ENCODE data around the gene NUTM1. TPM values are rescaled to one million over a fixed set of nuclear protein-coding genes. Genes with fewer than 3 reads are reported as not detected.

Gene NUTM1
- total RNA-seq, 3 donors from 2014 or later, result not detected

GRCh38 chr15:34364041-34364440 is 20.9 kb downstream of the NUTM1 start:
- intact Hi-C loops (cut with DNase I; ENCODE audit: low total_unique reads), result no loop called here
- H3K4me3 ChIP-seq, result no peak overlapping the region
- H3K27ac ChIP-seq, result no peak overlapping the region
- no peak for DNase-seq (ENCODE audit: low spot score in 2 of 2)
- no peaks in the 10 kb centered on the region for H3K36me3 ChIP-seq
- no peaks in the 10 kb centered on the region for H3K27me3 ChIP-seq
- no peak for TF ChIP-seq POLR2A (IDR thresholded peaks at IDR 0.05)
- TF ChIP-seq CTCF (IDR thresholded peaks at IDR 0.05), result no peak
- no peak for TF ChIP-seq POLR2AphosphoS5 (IDR thresholded peaks at IDR 0.05)
- H3K9me3 ChIP-seq, result no peaks in the 10 kb centered on the region
- H3K4me1 ChIP-seq, result peaks cover 0 to 4% of the 10 kb centered on the region in 2 donors

DNA sequence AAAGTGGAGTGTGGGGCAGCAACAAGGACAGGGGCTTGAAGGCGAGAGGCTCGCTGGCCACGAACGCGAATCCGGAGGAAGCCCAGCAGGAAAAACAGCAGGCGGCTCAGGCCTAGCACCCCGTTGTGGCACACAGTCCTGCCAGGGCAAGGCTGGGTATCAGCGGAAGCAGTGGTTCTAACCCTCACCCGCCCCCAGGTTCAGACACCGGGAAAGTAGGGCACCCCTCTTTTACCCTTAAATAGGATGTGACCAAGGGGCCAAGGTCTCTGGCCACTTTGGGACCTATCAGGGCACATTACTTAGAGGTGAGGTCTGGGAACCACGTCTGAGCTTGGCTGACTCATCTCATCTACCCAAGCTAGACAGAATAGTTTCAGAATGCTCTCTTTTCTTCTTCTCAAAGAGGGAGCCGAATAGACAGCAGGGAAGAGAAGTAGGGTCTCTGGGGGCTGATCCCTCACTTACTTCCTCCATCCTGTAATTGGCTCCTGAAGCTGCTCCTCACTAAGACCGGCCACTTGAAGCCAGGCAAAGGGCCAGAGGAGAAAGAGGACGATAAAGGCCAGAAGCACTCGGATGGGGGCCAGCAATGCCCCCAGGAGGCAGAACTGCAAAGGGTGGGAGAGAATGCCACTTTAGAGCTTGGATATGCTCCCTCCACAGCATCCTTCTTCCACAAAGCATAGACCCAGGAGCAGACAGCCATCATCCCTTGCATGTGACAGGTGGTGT is 22.1 kb downstream of the NUTM1 start:
- Histone ChIP-seq H3K4me3 (peak overlapping the region in 2 of 3 donors; percentile 75 to 87), H3K27ac (peak overlapping the region; percentile 3 to 92), H3K9me3 (no peaks in the 10 kb centered on the region), H3K36me3 (no peaks in the 10 kb centered on the region), H3K4me1 (peaks cover 0 to 4% of the 10 kb centered on the region in 2 donors), H3K27me3 (no peaks in the 10 kb centered on the region)
- TF ChIP-seq POLR2AphosphoS5 (IDR thresholded peaks at IDR 0.05), result no peak
- TF ChIP-seq CTCF (IDR thresholded peaks at IDR 0.05), result no peak
- no peak for TF ChIP-seq POLR2A (IDR thresholded peaks at IDR 0.05)
- intact Hi-C loops (cut with DNase I; ENCODE audit: low total_unique reads), result no loop called here
- DNase-seq (ENCODE audit: low spot score in 2 of 2), result no peak

DNA sequence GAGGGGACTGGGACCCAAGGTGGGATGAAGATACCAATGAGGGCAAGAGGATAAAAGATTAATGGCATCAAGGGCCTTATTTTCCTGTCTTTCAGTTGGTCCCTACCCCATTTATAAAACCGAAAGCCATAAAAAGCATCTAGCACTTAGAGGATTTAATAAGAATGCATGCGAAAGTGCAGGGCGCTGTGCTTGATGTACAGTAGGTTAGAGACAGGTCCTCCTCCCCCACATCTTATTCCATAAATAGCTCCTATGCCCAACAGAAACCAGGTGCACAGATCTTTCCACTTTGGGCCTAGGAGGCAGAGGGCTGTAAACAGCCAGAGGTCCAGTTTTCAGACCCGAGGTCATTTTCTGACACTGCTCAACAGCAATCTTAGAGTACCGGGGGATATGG is 22.7 kb downstream of the NUTM1 start:
- no peak for TF ChIP-seq POLR2AphosphoS5 (IDR thresholded peaks at IDR 0.05)
- H3K4me3 ChIP-seq, result peak overlapping the region; percentile 75 to 87 (median 83)
- intact Hi-C loops (cut with DNase I; ENCODE audit: low total_unique reads), result no loop called here

DNA sequence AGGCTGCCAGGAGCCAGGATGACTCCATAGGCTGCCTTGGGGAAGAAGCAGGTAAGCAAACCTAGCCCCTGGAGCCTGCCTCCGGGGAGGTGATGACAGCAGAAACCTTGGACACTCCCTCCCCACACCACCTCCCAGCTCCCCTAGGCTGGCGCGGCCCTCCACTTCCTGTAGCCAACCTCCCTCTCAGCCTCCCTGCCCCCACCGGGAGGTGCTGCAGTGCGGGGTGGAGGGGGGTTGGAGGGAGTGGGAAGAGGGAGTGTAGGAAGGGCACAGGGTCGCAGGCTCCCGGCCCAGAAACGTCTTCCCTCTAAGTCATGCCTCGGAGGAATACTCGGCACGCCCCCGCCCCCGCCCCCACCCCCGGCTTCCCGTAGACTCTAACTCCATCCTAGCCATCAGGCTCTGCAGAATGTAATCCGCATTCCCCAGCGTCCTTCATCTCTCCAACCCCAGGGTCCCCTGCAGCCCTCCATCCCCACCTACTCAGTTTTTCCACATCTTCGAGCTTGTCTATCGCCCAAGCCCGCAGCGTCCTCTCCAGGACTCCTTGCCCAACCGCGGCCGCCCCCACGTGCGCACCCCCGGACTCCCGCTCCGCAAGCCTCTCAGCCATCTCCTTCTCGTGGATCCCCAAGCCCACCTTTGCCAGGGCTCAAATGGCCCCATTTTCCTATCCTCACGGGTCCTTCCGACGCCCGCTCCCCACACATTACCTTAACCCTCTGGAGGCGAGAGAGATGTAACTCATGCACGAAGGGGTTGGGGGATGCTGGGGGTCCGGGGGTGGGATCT is 23.4 kb downstream of the NUTM1 start:
- Histone ChIP-seq H3K27me3 (no peaks in the 10 kb centered on the region), H3K4me3 (peak overlapping the region; percentile 75 to 87 (median 83)), H3K9me3 (no peaks in the 10 kb centered on the region), H3K27ac (peak overlapping the region; percentile 3 to 92), H3K36me3 (no peaks in the 10 kb centered on the region), H3K4me1 (peaks cover 0 to 4% of the 10 kb centered on the region in 2 donors)
- TF ChIP-seq CTCF (IDR thresholded peaks at IDR 0.05) (no peak), POLR2AphosphoS5 (IDR thresholded peaks at IDR 0.05) (no peak), POLR2A (IDR thresholded peaks at IDR 0.05) (no peak)
- no peak for DNase-seq (ENCODE audit: low spot score in 2 of 2)
- intact Hi-C loops (cut with DNase I; ENCODE audit: low total_unique reads), result no loop called here

More for the DNA sequence above, 22.7 kb downstream of the NUTM1 start:
- H3K36me3 ChIP-seq, result no peaks in the 10 kb centered on the region
- no peak for DNase-seq (ENCODE audit: low spot score in 2 of 2)
- H3K27me3 ChIP-seq, result no peaks in the 10 kb centered on the region
- H3K9me3 ChIP-seq, result no peaks in the 10 kb centered on the region
- peak overlapping the region; percentile 3 to 92 for H3K27ac ChIP-seq
- peaks cover 0 to 4% of the 10 kb centered on the region in 2 donors for H3K4me1 ChIP-seq

GRCh38 chr15:34367101-34368081 is 24.3 kb downstream of the NUTM1 start, which contains the start of gene LPCAT4:
LPCAT4 (minus strand) TSS chr15:34367196; CDS start chr15:34367100, 96 bp downstream.
- peaks cover 0 to 4% of the 10 kb centered on the region in 2 donors for H3K4me1 ChIP-seq
- no peaks in the 10 kb centered on the region for H3K27me3 ChIP-seq
- H3K27ac ChIP-seq, result peak within 1 kb of the TSS; percentile 92
- peak within 1 kb of the TSS; percentile 75 to 87 (median 83) for H3K4me3 ChIP-seq
- no peaks in the 10 kb centered on the region for H3K36me3 ChIP-seq
- peak; percentile 81 to 86 for DNase-seq (ENCODE audit: low spot score in 2 of 2)
- intact Hi-C loops (cut with DNase I; ENCODE audit: low total_unique reads), result no loop called here
- peak; percentile 76 to 95 (median 92) for TF ChIP-seq CTCF (IDR thresholded peaks at IDR 0.05)
- TF ChIP-seq POLR2AphosphoS5 (IDR thresholded peaks at IDR 0.05), result peak in 2 of 3 donors; percentile 56 to 57
- peak; percentile 26 for TF ChIP-seq POLR2A (IDR thresholded peaks at IDR 0.05)
- no peaks in the 10 kb centered on the region for H3K9me3 ChIP-seq
